Erythroblast (primary cell): Measurements from ENCODE around the gene ELFN2.

Source experiments
- GATA1 ChIP-seq: IDR thresholded peaks from 2 replicates; pipeline ENCODE4 v1.6.1; 2011; ENCODE audit warnings: low read depth, mild to moderate bottlenecking, control low read depth, low read length, moderate library complexity
- POLR2A ChIP-seq: IDR thresholded peaks from 2 replicates; pipeline ENCODE4 v1.6.1; 2011; ENCODE audit warnings: mild to moderate bottlenecking, low read length

DNA sequence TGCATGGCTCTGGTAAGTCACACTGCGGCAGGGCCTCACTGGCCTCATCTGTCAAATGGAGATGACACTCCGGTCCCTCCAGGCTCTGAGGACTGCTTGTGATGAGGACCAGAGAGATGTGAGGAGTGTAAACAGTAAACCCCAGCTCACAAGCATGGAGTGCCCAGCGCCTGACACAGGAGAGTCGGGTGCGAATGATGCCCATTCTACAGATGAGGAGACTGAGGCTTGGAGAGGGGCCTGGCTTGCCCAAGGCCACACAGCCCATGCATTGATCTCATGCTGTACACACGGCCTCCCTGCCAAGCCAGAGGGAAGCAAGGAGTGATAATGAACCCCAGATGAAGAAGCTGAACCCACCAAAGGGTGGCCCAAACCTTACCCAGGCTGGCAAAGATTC lies 37.2 kb downstream of the ELFN2 start:
- TF ChIP-seq POLR2A (no peak), GATA1 (no peak)
